ENCODE results near the gene CDK16.
"Not testable (repeated sequence)": the region's sequence is repeated elsewhere in the genome, so short reads cannot be mapped to it uniquely, and the experiment has no call there.

Gene CDK16

DNA sequence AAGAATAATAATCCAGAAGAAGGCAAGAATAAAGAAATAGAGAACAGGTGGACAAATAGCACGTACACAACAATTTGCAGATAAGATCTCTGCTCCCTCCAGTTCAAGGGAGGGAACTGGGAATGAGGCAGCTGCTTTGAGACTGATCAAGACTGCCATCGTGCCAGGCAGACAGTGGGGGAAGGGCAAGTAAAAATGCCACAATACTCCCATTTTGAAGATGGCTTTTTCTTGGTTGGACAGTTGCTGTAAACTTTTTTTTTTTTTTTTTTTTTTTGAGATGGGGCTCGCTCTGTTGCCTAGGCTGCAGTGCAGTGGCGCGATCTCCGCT is 31.5 kb downstream of the CDK16 start:
- DNase-seq (ENCODE audit: low read depth): no peak

- not testable (repeated sequence) for DNase-seq (ENCODE audit: low read depth)
These were observed 39.1 kb downstream of the CDK16 start for GRCh38 chrX:47257620-47258019.

DNA sequence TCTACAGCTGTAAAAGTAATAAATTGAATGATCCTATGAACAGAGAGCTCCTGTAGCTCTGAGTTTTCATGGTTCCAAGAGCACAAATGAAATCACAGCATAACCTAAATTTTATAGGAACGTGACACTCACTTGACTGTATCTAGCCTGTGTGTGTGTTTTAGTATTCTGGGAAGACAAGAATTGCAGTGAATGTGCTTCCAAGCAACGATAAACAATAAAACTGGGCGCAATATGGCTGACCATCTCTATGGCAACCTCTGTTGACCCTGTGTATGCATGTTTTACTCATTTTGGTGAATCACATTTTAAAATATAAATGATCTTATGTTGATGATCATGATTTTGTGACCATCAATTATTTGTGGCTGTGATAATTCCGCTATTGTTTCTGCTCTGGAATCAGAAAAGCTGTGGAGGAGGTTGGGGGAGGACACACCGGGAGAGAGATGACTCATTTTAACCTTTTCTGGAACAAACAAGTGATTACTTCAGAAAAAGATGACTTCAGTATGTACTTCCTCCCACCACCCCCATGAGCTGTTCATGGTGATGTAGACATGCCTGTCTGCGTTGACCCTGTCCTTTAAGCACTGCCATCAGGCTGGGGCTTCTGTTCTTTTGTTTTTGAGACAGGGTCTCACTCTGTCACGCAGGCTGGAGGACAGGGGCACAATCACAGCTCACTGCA is 46.1 kb downstream of the CDK16 start:
- no peak for DNase-seq (ENCODE audit: low read depth)

GRCh38 chrX:47266643-47267042 is 48.2 kb downstream of the CDK16 start:
- DNase-seq (ENCODE audit: low read depth): no peak

- no peak for DNase-seq (ENCODE audit: low read depth)
These were observed 53.5 kb downstream of the CDK16 start for GRCh38 chrX:47272013-47272408.

DNA sequence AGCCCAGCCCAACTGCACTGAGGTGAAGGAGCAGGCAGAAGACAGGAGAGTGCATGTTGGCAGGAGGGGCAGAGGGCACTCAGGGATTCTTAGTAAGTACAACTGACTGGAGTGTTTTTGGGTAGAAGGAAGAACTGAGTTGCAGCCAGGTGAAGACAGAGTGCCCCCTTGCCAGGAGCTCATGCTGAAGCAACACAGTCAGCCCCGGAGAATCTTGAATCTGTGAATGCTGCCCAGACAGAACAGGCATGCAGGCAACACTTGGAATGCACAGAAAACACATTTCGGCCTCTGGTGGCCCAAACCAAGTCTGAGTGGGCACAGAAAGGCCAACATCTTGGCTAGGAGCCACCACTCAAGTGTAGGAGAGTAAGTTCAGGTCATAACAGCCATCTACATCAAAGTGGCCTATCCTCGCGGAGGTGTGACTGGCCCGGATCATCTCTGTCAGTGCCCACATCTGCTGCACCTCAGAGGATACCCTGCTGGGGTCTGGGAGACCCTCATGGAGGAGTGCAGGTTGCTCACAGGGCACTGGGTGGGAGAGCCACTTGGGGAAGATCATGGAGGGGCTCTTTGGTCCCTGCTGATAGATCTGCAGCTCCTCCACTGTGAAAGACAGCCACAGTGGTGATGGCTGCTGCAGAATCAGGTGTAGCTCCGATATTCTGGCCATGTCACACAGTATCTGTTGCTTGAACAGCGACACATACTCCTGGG is 54.7 kb downstream of the CDK16 start:
- no peak for DNase-seq (ENCODE audit: low read depth)

DNA sequence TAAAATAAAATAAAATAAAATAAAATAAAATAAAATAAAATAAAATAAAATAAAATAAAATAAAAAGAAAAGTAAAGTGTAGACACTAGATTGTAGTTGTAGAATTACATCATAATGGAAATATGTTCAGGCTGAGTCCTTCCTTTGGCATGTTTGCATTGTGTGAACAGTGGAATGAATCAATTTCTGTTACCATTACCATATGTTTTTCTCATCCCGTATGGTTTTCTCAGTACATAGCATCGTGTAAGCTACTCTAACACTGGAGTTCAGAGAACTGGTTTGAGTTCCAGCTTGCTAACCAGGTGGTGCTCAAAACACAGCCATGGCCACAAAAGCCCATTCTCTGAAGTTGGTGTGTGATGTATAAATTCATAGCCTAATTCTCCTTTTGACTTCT is 60.2 kb downstream of the CDK16 start:
- peak; percentile 41 for DNase-seq (ENCODE audit: low read depth)

All from HS-5 (cell line).